HG03571 (cell line): ENCODE data around the gene ESRRG.
"Not testable (repeated sequence)": the region's sequence is repeated elsewhere in the genome, so short reads cannot be mapped to it uniquely, and the experiment has no call there.

Experiments
- ATAC-seq: cut with Tn5 transposase; IDR thresholded peaks from one replicate; pipeline ENCODE4 v1.9.1; 2021; ENCODE audit not compliant: unreplicated experiment

Gene ESRRG

DNA sequence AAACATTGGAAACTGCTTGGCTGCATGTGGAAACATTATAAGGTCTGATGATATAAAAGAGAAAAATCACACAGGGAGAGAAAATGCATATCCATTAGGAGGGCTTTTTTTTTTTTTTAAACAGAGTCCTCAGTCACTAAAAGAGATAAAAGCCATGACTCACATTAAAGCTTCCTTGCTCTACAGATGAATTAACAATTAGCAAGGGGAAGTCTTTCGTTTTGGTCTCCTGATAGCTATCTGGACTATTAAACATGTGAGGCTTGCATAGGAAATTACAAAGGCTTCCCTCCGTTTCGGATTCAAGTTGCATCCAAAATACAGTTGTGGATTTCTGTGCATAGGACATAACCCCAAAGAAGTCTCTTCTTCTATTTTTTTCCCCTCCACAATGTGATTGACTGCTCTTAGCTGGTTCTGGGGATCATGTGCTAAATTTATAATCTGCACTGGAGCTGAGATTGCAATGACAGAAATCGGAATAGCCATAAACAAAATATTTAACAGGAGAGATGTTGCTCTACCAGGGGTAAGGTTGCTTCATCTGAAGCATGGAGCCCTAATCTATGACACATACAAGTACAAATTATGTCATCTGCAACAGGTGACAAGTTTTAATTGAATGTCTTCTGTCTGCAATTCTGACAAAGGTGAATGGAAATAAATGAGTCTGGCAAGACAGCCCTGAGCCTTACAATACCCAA, 146.8 kb downstream of the ESRRG start:
- no peak for ATAC-seq

DNA sequence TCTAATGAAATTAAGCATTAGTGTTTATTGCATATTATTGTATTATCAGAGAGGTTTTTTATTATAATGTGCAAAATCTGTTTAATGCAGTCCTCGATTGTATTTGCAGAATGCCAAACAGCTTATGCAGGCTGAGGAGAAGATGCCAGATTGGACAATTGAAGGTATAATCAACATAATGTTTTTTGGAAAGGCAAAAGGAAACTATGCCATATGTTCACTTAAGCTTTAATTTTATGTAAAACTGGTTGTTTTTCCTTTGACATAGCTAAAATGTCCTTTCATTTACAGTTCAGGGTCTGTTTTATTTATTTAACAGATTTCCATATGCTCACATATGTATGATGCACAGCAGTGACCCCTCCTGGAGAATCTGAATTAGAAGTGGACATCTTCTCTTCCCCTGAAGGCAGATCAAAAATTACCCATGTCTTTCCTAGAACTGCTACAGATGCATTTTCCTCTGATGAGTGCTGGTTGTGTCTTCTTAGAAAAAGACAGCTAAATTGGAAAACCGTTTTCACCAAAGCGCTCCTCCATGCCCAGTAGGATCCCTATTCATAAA, 156.5 kb downstream of the ESRRG start:
- no peak for ATAC-seq

DNA sequence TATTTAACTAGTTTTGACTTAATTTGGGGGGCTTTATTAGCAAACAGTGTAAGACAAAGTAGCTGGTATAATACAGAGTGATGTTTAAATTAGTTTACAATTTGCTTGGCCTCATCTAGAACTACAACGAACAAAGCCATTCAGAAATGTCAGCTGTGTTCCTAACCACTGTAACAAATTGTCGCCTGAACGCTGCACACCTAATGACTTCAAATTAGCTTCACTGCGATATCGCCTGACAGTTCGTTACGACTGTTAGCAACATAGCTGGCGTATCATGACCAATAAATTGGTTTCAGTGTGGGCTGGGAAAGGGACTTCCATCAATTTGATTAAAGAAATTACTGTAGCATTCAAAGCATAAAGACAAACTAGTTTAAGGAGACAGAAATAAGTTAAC, 160.1 kb downstream of the ESRRG start:
- no peak for ATAC-seq

DNA sequence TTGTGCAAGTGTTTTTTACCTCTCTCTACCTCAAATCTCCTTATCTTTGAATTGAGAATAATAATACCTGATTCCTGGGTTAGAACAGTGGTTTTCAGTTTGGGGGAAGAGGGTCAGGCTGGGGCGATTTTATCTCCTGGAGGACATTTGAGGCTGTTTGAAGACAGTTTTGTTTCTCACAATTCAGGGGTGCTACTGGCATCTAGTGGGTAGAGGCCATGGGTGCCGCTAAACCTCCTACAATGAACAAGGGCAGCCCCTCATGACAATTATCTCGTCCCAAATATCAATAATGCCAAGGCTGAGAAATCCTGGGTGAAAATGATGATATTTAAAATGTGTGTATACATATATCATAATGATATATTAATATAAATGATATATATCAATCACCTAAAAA, 160.8 kb downstream of the ESRRG start:
- ATAC-seq = no peak

DNA sequence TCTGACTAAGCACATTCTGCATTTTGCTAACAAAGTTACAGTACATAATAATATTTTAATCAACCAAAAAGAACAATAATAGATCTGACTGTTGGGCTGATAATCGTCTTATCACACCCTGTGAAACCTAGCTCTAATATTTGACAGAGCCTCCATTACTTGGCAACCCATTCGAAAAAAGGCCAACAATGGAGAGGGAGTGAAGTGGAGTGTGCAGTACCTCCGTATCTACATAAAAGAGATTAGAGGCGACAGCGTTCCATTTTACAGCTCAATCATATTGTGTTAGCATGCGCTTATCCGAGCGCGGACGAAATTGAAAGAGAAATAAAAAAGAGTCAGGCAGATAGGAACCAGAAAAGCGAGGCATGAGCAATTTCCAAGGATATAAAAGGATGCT, 162.7 kb downstream of the ESRRG start:
- ATAC-seq = no peak

DNA sequence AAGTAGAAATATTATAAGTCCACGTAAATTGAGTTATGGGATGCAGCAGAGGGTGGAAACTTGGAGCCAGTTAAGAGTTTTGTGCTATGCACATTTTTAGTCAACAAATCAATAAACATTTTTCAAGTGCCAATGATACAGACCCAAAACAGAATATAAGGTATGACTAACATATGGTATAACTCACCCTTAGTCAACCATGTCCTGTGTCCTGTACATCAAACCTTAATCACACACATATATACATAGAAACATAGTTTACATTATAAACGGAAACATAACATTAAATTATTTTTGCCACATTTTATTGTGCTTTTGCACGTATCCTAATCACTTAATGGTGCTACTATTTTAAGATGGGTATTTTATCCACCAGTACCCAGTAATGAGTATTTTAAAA, 163.9 kb downstream of the ESRRG start:
- no peak for ATAC-seq

DNA sequence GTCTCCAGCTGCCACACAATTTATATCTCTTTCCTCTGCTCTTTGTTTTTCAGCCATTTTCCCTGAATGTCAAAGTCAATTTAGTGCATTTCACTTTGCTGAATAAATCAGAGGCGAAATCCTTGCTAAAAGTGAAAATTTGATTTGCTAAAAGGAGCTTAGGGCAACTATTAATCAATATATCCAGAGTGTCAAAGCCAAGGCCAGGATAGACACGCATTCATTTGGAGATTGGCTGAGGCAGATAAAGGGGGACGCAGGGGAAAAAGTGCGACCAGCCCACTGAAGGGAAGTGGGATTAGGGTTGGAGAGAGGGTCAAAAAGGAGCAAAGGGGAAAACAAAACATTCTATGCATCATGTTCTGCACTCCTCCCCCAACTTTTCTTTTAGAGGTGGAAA, 167.6 kb downstream of the ESRRG start:
- ATAC-seq = no peak

DNA sequence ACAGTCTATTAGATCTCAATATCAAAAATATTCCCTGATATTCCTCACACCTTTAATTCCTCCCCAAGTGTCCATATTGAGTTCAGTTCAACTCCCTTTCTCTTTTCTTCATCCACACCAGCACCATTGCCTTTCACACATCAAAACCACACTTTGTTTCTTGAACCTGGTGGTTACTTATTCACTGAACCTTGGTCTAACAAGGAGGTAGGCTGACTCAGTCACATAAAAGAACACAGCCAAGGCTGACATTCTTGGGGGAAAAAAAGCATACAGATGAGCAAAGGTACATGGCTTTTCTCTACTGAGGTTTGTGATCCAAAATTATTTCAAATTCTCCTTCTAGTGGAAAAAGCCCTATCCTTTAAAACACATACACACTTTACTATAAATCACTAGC, 168.3 kb downstream of the ESRRG start:
- no peak for ATAC-seq

DNA sequence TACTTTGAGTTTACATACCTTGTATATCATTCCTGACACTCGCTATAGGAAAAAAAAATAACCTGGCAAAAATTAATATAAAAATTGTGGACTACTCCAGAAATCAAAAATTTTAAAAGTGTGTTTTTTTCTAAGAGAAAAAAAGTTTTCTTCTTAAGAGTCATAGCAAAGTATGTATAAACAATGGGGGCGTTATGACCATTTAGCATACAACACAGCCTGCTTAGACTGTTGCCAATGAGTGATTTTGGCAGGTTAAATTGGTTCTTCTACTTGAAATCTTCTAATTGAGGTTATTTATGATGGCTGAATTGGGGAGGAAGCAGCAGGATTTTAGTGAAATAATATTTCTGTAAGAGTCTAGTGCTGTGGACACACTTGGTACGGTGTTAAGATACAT, 169.5 kb downstream of the ESRRG start:
- ATAC-seq = no peak

DNA sequence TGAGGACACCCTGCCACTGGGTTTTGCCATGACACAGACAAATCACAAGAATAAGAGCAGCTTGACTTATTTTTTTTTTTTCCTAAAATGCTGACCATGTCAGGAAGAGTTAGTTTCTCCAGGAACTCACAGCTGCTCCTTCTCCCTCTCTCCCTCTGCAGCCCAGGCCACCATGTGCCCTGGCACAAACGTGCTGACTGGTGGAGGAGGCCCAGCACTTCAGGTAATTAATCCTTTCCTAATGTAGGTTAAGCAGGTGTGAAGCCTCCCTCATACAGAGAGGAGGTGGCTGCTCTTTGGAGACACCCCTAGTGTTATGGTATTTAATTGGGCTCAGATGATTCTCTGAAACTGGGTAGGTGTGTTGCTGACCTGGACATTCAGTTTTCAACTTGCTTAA, 170.2 kb downstream of the ESRRG start:
- no peak for ATAC-seq

DNA sequence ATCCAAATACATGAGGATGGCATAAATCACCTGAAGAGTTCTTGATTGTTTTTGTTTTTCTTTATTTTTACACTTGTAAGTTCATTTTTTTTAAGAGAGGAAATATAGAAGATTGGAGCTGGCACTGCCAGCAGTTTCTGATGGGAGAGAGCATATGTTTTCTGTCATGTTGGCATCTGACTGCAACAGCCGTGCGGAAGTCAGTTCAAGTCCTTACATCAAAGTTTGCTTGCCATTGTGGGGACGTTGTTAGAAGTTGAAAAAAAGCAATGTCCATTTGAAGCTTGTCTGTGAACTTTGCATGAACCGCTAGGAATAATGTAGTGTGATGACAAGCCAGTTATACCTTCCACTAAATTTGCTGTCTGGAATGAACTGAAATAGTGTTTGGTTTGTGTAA, 173.4 kb downstream of the ESRRG start:
- no peak for ATAC-seq

DNA sequence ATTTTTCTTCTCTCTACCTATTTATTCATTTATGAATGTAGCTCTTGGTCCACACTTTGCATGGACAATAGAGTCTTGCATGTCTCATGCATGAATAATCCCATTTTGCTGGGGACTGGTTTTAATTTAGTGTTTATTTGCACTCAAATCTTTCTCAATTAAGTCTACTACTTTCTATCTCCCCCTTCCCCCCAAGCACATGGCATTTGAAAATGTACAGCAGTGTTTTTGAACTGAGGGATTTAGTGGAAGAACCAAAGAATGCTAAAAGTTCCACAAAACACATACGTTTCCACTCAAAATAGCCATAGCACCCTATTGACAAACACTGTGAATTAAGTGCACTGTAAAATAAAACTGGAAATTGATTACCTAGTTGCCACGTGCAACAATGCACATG, 180.5 kb downstream of the ESRRG start:
- no peak for ATAC-seq

DNA sequence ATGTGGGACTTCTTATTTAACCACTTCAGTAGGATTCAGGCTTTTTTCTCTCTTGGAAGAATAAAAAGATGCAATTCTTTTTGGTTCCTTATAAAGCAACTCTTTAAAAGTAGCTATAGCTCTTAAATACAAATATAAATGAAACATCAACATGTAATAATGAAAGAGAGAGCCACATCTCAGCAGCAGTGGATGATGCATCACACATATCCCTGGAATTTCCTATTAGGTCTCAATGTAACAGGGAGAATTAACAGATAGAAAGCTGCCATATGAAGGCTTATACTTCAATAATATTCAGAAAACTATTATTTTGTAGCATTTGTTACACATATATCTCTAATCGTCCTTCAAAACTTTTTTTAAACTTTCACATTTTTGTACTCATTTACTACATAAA, 181.0 kb downstream of the ESRRG start:
- ATAC-seq = no peak

DNA sequence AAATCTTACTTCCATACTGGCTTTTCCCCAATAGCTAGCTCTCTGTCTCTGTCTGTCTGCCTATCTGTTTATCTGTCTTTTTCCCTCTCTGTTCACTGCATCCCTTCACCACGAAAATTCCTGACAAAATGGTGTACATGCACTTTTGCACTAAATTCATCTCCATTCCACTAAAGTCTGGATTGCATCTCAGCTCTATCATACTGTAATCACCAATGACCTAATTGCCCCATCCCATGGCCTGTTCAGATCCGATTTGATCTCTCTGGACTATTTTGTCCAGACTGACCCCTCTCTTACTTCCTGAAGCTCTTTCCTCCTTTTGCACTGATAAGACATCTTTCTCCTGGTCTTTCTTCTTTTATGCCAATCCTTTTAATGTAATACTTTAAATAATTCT, 187.5 kb downstream of the ESRRG start:
- no peak for ATAC-seq

DNA sequence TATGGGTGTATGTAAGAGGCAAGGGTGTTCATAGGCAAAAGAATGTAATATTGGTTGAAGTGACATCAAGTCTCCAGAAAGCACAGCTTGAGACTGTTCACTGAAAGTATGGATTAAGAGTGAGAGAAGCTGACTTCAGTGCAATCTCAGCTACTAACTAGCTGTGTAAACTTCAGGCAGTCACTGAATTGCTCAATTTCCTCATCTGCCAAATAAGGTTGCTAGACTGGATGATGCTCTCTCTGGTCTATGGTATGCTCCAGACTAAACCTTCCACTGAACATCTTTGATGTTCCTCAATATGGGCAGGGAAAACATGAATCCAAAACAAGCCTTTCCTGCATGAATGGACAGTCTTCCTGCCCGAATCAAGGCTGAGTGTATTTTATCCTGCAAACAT, 188.2 kb downstream of the ESRRG start:
- no peak for ATAC-seq

DNA sequence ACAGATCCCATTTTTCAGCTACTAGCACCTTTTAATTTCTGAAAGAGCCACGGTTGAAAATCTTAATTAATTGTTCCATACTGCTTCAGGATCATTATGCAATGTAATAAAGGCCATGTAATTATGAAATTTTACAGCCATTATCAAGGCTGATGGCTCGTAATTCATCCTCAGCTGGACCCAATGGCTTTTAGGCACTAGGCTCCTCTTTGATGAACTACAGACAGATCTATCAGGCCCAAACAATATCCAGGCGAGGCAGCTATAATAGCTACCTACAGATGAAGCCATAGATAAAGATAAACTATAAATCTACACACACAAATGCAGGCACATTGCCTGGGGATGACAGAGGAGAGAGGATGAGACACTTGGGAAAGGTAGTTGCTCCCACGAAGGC, 189.5 kb downstream of the ESRRG start:
- ATAC-seq = no peak

DNA sequence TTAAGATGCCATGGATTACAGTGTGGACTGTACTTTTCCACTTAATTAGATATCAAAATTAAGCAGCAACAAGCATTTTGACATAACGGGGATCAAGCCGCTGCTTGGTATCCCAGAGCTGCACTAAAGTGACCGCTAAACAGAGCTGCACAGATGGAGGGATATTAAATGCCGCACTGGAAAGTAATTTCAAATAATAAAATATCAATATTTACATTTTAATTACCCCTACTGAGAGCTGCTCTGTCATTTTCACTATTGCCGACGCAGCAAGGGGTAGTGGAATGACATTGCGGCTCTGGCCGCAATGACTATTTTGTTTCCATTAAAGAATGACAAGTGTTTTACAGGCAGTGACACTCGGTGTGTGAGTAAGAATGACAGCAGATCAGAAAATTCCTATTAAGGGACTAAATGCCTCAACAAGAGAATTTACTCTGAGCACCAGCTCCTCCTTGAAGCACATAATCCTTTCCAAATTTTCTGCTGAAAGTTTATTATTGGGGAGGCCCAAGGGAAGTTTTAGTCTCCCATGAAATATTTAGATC, 190.9 kb downstream of the ESRRG start:
- ATAC-seq = no peak

DNA sequence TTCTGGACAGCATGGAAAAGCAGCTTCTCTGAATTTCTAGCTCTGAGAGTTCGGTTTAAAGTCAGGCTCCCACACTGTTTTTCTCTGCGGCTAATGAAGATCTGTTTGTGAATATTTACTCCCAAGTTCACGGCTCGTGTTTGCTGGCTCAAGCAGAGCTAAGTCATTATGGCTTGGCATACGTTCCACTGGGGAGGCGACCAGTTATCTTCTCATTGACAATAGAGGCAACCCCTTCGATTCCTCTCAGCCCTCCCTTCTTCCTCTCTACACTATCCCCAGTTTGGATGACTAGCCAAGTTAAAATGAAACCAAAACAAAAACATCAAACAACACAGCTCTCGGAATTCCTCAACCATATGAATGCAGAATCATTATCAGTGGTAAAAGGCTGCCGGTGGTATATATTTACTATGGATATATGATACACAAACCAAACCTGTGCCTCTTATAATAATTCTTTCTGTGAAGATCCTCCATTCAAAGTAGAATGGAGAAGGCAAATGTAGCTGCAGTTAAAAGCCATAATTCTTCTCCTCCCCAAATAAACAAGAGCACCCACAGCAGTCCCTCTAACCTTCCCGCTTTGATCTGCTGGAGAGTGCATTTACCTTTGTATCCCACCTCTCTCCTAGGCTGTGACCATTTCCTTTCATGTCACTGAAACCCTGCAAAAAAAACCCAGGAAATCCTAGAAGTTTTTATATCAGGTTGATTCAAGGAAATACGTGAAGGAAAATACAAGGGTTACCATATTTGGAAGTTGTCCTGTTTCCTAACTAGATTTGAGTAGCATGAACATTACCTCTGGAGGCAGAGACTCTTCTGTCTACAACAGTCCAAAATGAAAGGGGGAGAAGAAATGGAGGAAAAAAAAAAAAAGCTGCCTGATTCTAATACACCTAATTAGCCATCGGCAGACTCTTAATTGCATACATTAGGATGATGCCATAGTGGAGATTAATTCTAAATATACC, 191.7 kb downstream of the ESRRG start:
- ATAC-seq = peak; percentile 46

DNA sequence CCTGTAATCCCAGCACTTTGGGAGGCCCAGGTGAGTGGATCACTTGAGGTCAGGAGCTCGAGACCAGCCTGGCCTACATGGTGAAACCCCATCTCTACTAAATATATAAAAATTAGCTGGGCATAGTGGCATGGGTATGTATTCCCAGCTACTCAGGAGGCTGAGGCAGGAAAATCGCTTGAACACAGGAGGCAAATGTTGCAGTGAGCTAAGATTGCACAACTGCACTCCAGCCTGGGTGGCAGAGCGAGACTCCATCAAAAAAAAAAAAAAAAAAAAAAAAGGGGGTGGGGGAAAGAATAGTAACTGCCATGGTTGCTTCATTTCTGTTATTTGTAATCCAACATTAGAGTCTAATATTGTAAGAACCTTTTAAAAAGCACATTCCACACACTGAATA, 193.4 kb downstream of the ESRRG start:
- ATAC-seq = not testable (repeated sequence)

DNA sequence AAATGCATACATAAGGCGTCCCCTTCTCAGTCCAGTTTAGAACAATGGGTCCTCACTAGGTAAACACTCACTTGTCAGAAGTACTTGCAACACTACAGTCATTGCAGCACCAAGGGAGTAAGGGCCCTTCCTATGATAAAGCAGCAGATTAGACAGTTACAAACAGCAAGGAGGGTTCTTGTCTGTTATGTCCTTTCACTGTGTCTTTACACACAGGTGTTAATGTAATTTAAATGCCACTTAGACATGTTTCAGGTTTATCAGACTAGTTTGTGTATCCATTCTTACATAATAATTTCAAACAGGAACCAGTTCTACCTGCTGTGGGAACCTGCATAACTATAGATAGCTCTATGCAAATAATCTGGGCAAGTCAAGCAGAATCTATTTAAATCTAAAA, 194.4 kb downstream of the ESRRG start:
- peak; percentile 83 for ATAC-seq

DNA sequence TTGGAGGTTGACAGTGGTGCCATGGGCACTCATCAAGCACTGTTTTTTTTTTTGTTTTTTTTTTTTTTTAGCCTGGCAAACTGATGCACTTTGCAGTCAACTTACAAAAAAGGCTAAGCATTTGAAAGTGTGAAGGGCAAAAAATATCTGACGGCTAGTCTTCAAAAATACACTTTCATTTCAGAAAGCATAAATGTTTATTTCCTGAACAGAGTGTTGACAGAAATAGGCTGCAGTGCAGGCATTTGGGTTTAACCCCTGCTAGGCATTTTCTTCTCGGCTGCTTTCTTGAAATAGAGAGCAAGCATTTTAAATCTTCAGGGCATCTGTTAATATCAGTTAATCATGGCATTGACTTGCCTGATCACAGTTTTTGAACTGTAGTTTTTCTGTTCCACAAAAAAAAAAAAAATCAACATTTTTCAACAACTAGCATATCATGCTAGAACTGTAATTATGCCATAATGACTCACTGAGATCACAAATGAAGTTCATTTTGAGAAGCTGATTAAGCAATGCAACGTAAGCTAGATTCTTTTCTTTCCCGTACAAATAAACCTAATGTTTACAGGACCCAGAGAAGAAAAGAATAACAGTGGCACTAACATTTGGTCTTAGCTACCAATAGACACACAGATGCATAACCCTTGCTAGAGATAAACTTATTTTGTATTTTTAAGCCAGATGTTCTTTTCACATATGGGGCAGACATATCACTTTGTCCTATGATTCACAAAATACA, 199.6 kb downstream of the ESRRG start:
- no peak for ATAC-seq
